ENCODE results near the gene WNT8A. TPM values are rescaled to one million over a fixed set of nuclear protein-coding genes. Genes with fewer than 3 reads are reported as not detected.

The WNT8A gene
- total RNA-seq, 1 experiment from 2014 or later: not detected

- Histone ChIP-seq H3K27ac (ENCODE audit: low read length) (no peak overlapping the region), H3K9me3 (ENCODE audit: control insufficient read depth, insufficient read depth, low read depth, low read length) (no peaks in the 10 kb centered on the region), H3K4me3 (ENCODE audit: low read depth in 2 of 2, low read length in 2 of 2) (no peak overlapping the region), H3K36me3 (ENCODE audit: control insufficient read depth, insufficient read depth, low read length) (no peaks in the 10 kb centered on the region), H3K4me1 (ENCODE audit: control insufficient read depth, insufficient read depth, low read length) (peaks cover 4% of the 10 kb centered on the region; the same call in 1 of the 2 replicates), H3K27me3 (ENCODE audit: control insufficient read depth, insufficient read depth, low read length) (no peaks in the 10 kb centered on the region)
- BruUV-seq (replicated peaks): no TSS peak
- ChIA-PET POLR2A (no interaction called here), CTCF (no interaction called here)
- DNase-seq (ENCODE audit: low read depth, low spot score) (no peak), ATAC-seq (no peak; the same call in 1 of the 2 replicates)
- no peak for TF ChIP-seq CTCF (IDR thresholded peaks at IDR 0.05)
- in situ Hi-C loops (cut with HindIII; ENCODE audit: low pct_unique_long_range_greater_than_20kb, low sequenced_read_pairs) (no loop called here), intact Hi-C loops (cut with micrococcal nuclease; ENCODE audit: unreplicated experiment) (no loop called here)
Observed at GRCh38 chr5:138128334-138128733, 44.5 kb downstream of the WNT8A start.

- intact Hi-C loops (cut with micrococcal nuclease; ENCODE audit: unreplicated experiment) (no loop called here), in situ Hi-C loops (cut with HindIII; ENCODE audit: low pct_unique_long_range_greater_than_20kb, low sequenced_read_pairs) (no loop called here)
- ATAC-seq (no peak), DNase-seq (ENCODE audit: low read depth, low spot score) (no peak)
- ChIA-PET POLR2A (interaction anchor here (0.6 kb wide), 1 partner anchor 81 kb away, joined by 4 read pairs; no protein-coding TSS in a partner anchor), CTCF (interaction anchor here (0.5 to 0.6 kb wide), 2 partner anchors 93 to 351 kb away, joined by 5 to 6 read pairs; no protein-coding TSS in a partner anchor)
- no peak overlapping the region for H3K27ac ChIP-seq (ENCODE audit: low read length)
- no peaks in the 10 kb centered on the region for H3K27me3 ChIP-seq (ENCODE audit: control insufficient read depth, insufficient read depth, low read length)
- TF ChIP-seq CTCF (IDR thresholded peaks at IDR 0.05) (no peak), POLR2AphosphoS5 (IDR thresholded peaks at IDR 0.05; ENCODE audit: low read depth, low read length) (no peak), SIN3A (IDR thresholded peaks at IDR 0.05; ENCODE audit: borderline replicate concordance, insufficient read depth, low read depth, low read length) (no peak), REST (IDR thresholded peaks at IDR 0.05; ENCODE audit: insufficient read depth in 1 of 2, low read depth in 2 of 2, low read length in 1 of 2) (no peak), TCF7L2 (IDR thresholded peaks at IDR 0.05; ENCODE audit: low read depth, low read length) (no peak)
- peaks cover 4% of the 10 kb centered on the region; the same call in 1 of the 2 replicates for H3K4me1 ChIP-seq (ENCODE audit: control insufficient read depth, insufficient read depth, low read length)
- H3K36me3 ChIP-seq (ENCODE audit: control insufficient read depth, insufficient read depth, low read length): no peaks in the 10 kb centered on the region
- no peak overlapping the region for H3K4me3 ChIP-seq (ENCODE audit: low read depth in 2 of 2, low read length in 2 of 2)
- H3K9me3 ChIP-seq (ENCODE audit: control insufficient read depth, insufficient read depth, low read depth, low read length): no peaks in the 10 kb centered on the region
- no TSS peak for BruUV-seq (replicated peaks)
Observed at GRCh38 chr5:138129347-138129746, 45.5 kb downstream of the WNT8A start.
